Measurements from ENCODE around the gene SUMO4.

SUMO4 gene

DNA sequence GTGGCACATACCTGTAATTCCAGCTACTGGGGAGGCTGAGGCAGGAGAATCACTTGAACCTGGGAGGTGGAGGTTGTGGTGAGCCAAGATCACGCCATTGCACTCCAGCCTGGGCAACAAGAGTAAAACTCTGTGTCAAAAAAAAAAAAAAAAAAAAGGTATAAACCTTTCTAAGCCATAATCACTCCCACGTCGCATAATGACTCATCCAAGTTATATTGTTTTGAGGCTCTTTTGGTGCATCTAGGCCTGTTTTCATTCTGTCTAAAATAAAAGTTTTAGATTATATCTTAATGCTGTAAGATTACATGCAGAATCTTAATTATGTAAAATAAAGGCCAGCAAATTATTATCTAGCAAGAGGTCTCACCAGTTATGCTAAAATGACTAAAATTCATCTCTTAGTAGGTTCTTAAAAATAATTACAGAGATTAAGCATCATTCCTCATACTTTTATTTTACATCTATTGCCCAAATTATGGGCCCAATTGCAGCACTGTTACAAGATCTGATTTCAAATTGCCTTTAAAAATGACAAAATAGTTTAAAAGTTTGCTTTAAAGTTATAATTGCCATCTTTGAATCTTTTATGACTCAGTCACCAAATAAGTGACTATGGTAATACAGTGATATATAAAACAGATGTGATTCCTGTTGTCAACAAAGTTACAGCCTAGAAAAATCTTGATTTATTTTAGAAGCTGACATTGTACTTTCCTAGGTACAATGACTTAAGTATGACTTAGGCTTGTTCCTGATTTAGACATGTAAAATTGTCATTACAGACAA lies 10.4 kb upstream of the SUMO4 start:
- DNase-seq (ENCODE audit: low read depth, low spot score) = no peak

DNA sequence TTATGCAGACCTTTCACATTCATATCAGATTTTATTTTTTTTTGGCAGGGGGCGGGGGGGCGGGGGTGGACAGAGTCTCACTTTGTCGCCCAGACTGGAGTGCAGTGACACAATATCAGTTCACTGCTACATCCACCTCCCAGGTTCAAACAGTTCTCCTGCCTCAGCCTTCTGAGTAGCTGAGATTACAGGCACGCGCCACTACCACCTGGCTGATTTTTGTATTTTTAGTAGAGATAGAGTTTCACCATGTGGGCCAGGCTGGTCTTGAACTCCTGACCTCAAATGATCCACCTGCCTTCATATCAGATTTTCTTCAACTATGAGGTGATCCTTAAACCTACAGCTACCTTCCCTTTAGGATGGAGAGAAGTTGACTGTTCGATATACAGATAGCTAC lies 8.0 kb upstream of the SUMO4 start:
- no peak for DNase-seq (ENCODE audit: low read depth, low spot score)

DNA sequence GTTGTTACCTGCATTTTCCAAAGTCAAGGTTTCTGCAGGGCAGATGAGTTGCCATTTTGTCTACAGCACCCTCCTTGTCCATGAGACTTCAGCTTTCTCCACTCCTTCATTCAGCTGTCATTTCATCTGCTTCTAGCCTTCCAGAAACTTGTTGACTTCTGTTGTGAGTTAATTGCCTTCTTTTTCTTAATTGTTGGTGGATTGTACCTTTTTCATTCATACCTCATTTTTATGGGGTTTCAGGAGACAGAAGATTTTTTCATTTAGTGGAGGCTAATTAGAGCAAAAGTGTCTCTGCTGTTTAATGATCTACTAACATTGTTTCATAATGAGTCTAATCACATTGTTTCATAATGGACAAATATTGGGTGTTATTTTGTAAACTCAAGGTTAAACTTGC lies 7.5 kb upstream of the SUMO4 start:
- DNase-seq (ENCODE audit: low read depth, low spot score) = no peak

DNA sequence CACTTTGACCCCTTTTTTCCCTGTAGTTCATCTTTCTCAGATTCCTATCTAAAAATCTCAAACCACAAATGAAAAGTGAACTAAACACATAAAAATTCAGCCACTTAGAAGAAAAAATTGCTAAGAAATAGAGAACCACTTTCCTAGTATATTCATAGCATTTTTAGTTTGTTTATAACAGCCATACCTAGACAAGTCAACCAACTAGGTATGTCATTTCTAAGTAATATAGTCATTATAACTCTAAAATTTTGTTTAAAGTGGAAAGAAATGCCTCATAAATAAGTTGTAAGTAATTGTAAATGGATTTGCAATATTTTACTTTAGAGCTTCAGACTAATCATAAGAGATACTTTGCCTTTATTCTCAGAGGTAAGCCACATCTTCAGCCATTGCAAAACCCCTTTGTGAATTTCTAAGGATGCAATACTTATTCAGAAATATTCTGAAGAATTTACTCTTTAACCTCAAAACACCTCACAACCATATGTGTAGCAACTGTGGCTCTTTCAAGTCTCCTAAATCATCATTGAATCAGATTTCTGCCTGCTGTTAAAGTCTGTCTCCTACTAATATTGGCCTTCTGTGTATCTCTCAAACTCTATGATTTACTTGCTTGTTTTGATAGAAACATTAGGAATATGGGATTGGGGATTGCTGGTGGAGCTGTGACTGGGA lies 6.9 kb upstream of the SUMO4 start:
- DNase-seq (ENCODE audit: low read depth, low spot score) = no peak

DNA sequence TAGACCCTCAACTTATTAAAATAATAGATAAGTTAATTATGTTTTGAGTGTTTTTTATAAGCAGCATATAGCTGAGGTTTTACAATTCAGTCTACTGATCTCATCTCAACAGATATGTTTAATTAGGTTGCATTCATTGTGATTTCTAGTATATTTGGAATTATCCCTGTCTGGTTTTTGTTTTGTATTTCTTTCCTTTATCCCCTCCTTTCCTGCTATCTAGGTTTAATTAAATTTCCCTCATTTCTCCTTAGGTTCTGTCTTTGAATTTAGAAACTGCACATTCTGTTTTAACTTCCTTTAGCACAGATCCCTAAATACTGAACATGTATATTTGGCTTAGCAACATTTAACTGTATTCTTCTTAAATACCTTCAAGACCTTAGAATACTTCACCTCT lies 4.9 kb upstream of the SUMO4 start:
- no peak for DNase-seq (ENCODE audit: low read depth, low spot score)

DNA sequence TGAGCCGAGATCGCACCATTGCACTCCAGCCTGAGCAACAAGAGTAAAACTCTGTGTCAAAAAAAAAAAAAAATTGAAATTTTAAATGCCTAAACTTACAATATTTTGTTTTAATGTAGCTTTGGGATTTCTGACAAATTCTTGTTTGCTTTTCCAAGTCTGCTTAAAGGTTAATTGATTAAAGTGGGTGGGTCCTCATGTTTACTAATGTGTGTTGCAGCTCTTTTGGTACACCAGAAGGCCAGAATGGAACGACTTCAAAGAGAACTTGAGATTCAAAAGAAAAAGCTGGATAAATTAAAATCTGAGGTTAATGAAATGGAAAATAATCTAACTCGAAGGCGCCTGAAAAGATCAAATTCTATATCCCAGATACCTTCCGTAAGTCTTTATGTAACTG lies 2.7 kb upstream of the SUMO4 start:
- no peak for DNase-seq (ENCODE audit: low read depth, low spot score)

DNA sequence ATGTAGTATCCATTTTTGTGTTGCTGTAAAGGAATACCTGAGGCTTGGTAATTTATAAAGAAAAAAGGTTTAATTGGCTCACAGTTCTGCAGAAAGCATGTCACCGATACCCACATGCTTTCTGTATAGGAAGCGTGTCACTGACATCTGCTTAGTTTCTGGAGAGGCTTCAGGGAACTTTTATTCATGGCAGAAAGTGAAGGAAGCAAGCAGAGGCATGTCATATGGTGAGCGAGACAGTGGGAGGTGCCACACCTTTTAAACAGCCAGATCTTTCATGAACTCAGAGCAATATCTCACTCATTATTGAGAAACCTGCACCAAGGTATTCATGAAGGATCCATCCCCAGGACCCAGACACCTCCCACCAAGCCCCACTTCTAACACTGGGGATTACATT lies 3.5 kb downstream of the SUMO4 start:
- DNase-seq (ENCODE audit: low read depth, low spot score) = no peak

DNA sequence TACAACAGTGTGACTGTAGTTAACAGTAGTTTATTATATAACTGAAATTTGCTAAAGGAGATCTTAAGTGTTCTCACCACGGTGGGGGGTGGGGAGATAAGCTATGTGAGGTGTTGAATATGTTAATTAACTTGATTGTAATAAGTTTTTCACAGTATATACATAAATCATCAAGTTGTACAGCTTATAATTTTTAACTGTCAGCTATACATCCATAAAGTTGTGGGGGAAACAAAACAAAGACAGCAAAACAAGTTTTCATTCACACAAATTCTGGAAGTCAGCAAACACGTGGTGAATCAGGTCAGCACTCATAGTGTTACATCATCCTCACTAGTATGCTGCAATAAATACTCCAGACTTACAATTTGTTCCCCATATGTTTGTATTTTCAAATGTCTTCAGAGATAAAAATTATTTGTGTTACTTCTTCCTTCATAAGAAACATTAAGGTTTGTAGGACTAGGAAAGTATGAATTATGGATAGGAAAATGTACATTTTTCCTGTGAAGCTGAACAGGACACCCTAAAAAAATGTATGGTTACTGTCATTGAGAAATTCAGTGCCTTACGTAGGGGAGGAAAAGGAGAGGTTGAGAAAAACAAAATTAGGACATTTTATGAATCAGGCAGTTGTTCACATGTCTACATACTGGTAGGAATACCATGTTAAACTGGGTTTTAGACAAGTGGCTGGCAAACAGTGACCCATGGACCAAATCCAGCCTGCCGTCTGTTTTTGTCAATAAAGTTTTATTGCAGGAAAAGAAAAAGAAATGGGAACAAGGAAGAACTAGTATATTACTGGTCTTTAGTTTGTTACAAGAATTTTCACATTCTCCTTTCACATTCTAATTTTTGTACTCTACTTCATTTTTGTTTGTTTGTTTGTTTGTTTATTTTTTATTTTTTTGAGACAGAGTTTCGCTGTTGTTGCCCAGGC lies 6.0 kb downstream of the SUMO4 start:
- DNase-seq (ENCODE audit: low read depth, low spot score) = no peak

DNA sequence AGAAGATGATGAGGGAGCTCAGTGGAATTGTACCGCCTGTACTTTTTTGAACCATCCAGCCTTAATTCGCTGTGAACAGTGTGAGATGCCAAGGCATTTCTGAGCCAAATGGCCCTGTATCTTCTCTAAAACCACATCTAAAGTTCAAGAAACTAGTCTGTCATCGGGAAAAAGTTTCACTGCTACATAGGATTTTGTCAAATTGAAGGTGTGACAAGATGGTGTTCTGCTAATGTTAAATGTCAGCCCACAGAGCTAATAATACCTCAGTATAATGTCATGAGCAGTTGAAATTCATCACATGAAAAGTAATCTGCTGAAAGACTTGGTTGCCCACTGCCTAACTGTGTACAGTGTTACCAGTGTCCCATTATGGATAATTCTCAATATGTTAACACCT lies 9.6 kb downstream of the SUMO4 start:
- no peak for DNase-seq (ENCODE audit: low read depth, low spot score)

DNA sequence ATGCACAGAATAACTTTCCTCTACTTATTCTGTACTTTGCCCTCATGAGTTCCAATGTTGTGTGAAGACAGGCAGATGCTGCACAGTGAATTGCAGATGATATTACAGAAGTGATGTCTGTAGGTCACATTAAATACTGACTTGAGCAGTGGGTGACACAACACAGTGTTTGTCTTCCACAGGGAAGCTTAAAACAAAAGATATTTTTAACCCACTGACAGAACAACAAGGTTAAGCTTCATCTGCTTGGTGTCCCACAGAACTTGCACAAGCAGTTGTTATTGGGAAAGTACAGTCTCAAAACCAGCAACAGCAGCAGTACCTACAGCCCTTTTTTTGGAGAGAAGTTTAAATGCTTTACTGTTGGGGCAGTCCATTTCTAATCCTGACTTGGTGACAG lies 10.5 kb downstream of the SUMO4 start:
- DNase-seq (ENCODE audit: low read depth, low spot score) = no peak

DNA sequence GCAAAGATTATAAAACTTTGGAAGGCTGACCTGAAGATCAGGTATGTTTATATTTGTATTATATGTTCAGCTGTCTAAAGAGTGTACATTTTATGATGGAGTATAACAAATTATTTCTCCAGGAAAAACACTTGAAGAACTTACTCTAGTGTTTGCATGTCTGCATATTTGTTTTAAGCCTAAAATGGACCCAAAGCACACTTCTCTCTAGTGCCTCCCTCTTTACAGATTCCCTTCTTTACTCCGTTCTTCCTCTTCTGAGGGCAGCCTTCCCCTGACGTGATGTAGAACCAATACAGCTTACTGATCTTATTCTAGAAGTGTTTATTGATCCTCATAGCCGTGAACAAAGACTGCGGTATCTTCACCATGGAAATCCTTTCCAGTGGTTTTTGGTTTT lies 13.9 kb downstream of the SUMO4 start:
- DNase-seq (ENCODE audit: low read depth, low spot score) = no peak

DNA sequence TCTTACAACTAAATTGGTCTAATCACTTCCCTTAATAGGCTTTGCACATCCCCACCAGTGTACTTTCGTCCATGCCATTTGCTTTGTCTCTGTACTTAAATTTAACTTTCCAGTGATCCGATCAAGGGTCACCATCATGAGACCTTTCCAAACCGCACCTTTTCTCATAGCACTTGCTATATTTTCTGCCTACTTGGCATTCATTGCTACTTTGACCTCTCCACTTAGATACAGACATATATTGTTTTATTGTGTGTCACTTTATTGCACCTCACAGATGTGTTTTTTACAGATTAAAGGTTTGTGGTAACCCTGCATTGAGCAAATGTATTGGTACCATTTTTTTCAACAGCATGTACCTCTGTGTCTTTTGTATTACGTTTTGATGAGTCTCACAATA lies 14.8 kb downstream of the SUMO4 start:
- DNase-seq (ENCODE audit: low read depth, low spot score) = no peak

DNA sequence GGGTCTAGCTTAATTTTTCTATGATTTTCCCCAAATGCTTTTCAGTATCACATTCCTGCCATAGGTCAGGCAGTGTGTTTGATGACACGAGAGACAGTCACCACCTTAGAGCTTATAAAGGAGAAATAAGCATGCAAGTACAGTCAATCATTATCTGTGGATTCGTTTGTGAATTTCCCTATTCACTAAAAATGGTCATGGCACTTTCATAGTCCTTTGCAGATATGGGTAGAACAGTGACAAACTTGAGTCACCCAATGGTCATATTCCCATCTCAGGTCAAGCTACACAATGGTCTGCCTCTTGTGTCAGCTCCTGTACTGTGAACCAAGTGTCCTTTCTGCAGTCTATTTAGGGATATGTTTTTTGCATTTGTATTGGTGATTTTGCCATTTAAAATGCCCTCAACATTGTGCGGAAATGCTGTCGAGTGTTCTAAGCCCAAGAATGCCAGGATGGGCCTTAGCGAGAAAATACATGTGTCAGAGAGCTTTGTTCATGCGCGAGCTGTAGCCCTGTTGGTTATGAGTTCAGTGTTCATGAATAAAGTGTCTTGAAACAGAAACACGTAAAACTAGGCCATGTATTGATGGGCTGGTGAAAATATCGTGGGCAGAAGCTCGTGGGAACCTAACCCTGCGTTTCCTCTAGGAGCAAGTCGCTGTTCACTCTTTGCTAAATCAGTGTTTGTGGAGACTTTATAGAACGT lies 19.8 kb downstream of the SUMO4 start:
- DNase-seq (ENCODE audit: low read depth, low spot score) = no peak

DNA sequence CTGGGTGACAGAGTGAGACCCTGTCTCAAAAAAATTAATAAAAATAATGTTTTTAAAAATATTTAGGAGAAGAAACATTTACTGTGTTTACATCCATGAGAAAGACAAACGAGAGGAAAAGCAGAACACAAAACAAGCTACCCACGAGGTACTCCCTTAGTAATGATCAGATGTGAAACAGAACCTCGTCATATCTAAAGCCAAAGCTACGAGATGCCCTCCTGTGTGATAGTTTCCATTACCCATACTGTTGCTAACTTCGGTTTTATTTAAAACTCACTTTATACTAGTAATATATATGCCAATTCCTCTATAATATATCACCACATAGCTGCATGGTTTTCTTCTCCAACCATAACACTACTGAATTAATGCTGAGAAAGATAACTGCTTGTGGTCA lies 21.1 kb downstream of the SUMO4 start:
- no peak for DNase-seq (ENCODE audit: low read depth, low spot score)

DNA sequence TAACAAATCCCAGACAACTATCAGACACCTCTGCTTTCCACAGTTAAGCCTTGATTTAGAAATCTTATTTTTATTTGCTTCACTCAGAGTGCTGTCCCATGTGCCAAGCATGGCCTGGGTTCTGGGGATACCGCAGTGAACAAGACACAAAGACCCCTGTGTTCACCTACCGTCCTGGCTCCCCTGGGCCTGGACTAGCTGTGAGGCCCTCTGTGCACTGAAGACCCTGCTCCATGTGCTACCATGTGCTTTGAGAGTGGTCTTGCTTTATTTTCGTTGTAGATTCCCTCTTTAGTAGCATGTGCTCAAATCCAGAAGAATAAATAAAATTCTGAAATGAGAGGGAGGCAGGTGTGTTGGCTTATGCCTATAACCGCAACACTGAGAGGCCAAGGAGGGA lies 22.5 kb downstream of the SUMO4 start:
- DNase-seq (ENCODE audit: low read depth, low spot score) = no peak

DNA sequence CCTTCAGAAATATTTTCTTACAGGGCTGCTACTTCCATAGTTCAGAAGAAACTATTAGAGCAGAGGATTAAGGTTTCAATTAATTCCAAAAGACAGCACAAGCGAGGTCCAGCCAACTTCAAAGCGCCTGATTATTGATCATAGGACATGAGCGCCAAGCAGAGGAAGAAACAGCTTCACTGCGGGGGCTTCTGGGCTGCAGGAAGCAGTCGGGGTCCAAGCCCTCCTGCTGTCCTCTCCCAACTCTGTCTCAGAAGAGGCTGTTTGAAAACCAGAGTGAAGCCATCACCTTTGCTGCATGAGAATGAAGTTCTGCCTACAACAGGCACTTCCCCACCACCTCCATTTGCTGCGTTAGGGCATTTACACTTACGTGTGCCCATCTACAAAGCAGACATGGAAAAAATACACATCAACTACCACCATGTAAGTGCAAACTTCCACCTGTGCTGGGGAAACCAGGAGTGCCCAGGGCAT lies 23.9 kb downstream of the SUMO4 start:
- DNase-seq (ENCODE audit: low read depth, low spot score) = no peak

DNA sequence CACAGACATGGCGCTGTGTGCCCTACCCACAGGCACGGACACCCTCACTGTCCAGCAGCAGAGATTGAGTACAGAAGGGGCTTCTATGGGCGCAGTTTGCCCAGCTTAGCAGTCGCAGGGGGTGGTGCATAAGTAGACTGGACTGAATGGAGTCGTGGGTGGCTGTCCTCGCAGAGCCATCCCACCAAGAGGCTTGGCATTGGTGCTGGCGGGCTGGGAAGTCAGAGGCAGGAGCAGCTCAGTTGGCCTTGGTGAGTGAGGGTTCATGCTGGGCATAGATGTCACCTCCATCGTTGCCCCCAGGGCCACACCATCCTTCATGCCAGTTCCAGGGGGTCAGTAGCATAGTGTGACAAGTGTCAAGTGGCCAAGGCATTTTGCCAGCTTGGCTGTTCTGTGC lies 25.2 kb downstream of the SUMO4 start:
- DNase-seq (ENCODE audit: low read depth, low spot score) = no peak

DNA sequence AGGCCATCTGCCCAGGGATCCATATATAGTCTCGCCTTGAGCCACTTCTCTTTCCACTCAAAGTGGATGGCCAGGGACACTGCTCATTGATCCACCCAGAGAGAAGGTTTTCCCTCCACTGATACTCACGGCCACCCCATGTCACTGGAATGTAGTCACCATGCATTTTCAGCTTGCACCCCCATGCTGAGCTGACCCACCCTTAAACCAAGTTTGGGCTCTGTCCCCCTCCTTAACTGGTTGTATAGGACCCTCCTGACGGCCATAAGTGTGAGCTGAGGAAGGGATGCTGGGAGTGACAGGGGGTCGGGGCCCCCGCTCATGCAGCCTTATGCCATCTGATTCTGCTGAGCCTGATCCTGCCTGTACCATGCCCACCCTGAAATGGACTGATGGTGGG lies 25.7 kb downstream of the SUMO4 start:
- DNase-seq (ENCODE audit: low read depth, low spot score) = no peak

DNA sequence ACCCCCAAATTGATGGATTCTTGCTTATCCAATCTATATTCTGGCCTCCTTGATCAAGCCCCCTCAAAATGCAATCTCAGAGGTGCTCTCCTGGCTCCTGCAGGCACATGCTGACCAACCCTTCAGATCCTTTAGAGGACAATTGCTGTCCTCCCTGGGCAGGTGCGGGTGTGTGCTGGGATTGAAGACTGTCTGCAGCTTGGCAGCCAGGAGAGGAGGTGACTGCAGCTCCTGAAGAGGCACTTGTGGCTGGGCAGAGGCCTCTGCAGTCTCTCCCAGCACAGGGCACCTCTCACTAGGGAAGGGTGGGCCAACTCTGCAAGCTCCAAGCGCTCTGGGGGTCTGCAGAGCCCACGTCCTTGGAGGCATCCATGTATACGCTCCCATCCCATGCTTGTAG lies 28.5 kb downstream of the SUMO4 start:
- DNase-seq (ENCODE audit: low read depth, low spot score) = no peak

DNA sequence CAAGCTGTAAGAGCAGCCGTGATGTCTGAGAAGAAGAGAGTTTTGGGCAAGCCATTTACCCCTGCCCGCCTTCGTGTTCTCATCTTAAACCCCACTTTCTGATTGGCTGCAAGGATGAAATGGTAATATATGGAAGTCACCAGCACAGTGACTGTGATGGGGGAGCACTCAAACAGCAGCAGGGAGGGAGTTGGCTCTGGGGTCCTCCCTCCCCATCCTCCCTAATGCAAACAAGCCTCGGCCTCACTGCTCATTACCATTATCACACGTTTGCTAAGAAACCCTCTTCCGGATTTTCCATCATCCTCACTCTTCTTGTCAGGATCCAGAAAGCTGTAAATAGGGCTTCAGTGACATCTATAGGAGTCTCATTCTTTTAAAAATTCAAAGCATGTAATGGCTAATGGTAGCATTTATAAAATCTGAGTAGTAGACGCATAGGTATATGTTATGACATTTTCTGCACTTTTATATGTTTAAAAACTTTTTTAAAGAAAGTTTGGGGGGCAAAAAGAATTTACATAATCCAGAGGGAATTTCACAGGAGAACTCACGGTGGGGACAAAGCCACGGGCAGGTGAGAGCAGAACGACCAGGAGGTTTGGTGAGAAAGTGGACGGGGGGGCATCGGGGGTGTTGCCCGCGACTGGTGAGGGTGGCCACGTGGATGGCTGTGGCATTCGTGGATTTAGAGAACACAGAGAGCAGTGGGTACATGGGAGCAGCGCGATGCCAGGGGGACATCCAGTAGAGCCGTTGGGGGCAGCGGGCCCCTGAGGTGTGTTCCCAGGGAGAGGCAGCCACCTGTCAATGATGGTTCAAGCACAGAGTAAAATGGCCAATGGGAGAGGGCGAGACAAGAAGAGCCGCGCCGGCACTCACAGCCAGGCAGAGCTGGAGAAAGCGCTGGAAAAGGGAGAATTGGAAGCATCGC lies 29.6 kb downstream of the SUMO4 start:
- DNase-seq (ENCODE audit: low read depth, low spot score) = no peak
